Inferior parietal cortex (tissue), 1 donor: Measurements from ENCODE around the gene ICAM4.
"Not testable (repeated sequence)": the region's sequence is repeated elsewhere in the genome, so short reads cannot be mapped to it uniquely, and the experiment has no call there.

Experiments used
- DNase-seq: peaks from one replicate; pipeline ENCODE4 v3.0.0-alpha.2; 2016; ENCODE audit errors: extremely low spot score

Gene ICAM4

GRCh38 chr19:10286803-10287737 is at the start of gene ICAM4:
ICAM4 (plus strand) TSS chr19:10286955; CDS start chr19:10287013, 58 bp downstream.
- no peak for DNase-seq

DNA sequence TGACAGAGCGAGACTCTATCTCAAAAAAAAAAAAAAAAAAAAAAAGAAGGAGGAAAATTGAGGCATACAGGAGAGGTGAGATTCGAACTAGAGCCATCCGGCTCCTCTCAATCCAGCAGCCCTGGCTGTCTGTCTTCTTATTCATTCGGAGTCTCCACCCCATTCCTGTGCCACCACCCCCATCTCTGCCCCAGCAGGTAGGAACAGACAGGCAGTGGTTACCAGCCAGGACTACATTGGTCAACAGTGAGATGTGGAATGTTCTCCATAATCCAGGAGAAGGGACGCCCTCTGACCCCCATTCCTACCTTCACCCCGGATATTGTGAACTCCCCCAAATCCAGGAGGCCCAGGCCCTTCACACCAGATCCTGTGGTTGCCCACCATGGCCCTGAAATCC is 49.1 kb upstream of the ICAM4 start:
- no peak for DNase-seq

DNA sequence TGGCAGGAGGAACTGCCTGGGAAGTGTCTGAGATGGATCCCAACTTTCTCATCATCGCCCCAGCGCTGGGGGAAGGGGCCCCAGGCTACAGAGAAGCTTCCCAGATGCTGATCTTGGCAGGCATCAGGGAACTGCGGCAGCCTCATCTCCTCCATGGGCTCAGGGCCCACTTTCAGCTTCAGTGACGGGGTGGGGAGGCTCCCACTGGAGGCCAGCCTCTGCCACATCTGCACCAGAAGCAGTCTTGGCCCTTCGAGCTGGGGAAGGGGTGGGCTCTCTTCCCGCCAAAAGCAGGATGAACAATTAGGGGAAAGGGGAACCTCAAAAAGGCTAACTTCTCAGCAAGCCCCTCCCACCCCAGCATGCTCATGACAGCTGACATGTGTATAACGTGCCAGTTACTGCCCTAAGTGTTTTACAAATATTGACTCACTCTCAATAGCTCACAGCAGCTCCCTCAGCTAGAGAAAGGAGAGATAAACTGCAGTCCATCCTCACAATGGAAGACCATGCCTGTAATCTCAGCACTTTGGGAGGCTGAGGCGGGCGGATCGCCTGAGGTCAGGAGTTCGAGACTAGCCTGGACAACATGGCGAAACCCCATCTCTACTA is 48.5 kb upstream of the ICAM4 start:
- DNase-seq: no peak

DNA sequence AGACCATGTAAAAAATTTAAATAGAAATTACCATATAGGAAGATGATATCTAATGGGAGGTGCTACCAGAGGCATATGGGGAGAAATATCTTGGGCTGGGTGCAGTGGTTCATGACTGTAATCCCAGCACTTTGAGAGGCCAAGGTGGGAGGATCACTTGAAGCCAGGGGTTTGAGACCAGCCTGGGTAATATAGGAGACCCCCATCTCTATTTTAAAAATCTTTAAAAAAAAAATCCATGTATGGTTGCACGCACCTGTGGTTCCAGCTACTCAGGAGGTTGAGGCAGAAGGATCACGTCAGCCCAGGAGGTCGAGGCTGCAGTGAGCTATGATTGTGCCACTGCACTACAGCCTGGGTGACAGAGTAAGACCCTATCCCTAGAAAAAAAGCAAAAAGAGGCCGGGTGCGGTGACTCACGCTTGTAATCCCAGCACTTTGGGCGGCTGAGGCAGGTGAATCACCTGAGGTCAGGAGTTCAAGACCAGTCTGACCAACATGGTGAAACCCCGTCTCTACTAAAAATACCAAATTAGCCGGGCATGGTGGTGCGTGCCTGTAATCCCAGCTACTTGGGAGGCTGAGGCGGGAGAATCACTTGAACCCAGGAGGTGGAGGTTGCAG is 44.8 kb upstream of the ICAM4 start:
- not testable (repeated sequence) for DNase-seq

DNA sequence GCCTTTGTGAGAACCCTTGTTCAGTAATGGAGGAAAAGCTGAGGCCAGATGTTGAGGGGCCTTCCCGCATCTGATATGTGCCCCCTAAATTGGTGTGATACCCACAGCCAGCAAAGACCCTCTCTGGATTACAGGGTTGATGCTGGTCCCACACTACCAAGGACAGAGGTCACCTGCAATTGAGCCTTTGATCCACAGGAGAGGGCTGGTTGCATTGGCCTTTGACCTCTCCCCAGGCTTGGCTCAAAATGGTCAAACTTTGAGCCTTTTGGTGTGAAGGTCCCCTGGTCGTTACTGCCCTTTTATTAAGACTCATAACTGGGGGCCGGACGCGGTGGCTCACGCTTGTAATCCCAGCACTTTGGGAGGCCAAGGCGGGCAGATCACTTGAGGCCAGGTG is 43.1 kb upstream of the ICAM4 start:
- DNase-seq: no peak

GRCh38 chr19:10245189-10245939 is 41.4 kb upstream of the ICAM4 start:
- DNase-seq: no peak

GRCh38 chr19:10246511-10246910 is 40.2 kb upstream of the ICAM4 start:
- DNase-seq: no peak

- peak; percentile 99 for DNase-seq
Measured at GRCh38 chr19:10251792-10252694, 34.7 kb upstream of the ICAM4 start, which contains the start of gene MRPL4. MRPL4 (plus strand) TSS chr19:10252214; CDS start chr19:10252254, 40 bp downstream.

- DNase-seq: no peak
Measured at GRCh38 chr19:10252707-10253106, 34.0 kb upstream of the ICAM4 start.

DNA sequence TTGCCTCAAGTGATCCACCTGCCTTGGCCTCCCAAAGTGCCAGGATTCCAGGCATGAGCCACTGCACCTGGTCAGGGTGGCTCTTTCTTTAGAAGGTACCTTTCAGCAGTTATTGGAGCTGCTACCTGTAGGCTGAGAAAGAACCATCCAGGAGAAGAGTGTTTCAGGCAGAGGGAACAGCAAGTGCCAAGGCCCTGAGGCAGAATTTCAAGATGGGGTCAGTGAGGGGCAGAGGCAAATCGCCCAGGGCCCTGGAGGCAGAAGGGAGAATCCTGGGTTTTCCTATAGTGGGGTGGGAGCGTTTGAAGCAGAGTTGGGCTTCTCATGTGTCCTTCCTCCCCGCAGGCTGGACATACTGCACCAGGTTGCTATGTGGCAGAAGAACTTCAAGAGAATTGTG is 32.5 kb upstream of the ICAM4 start:
- no peak for DNase-seq

GRCh38 chr19:10255358-10255757 is 31.4 kb upstream of the ICAM4 start:
- no peak for DNase-seq

DNA sequence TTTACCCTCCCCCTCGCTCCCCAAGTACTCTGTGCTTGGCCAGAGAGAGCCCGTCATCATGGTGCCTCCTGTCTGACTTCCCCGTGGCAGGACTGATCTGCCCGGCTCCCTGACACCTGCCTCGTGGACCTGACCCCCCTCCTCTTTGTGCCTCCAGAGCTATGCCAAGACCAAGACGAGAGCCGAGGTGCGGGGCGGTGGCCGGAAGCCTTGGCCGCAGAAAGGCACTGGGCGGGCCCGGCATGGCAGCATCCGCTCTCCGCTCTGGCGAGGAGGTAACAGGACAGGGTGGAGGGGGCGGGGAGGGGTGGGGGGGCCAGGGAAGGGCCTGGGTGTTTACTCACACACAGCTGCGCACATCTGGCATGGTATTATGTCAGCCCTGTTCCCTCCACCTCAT is 30.2 kb upstream of the ICAM4 start:
- DNase-seq: no peak

DNA sequence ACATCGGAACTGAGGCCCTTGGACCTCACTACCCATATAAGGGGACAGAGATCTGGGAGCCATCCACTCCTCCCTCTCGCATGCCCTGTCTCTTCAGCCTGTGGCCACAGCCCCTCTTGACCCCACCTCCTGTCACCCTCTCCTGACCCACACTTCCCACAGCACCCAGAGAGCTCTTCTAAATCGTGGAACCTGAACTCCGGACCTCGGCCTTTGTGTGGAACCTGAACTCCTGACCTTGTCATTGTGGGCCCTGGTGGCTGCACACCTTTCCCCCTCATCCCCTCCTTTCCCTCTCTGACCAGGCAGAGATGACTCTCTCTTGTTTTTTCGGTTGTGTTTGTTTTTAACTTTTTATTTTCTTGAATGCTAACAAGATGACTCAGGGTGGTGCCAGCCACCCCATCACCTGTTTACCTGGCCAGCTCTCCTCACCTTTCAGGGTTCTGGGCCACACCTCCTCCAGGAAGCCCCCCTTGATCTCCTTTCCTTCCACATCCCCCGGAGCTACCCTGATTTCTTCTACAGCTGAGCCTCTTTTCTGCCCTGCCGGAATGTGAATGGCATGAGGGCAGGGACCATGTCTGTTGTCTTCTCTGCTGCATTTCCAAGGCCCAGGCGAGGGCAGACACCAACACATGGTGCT is 29.7 kb upstream of the ICAM4 start:
- no peak for DNase-seq

DNA sequence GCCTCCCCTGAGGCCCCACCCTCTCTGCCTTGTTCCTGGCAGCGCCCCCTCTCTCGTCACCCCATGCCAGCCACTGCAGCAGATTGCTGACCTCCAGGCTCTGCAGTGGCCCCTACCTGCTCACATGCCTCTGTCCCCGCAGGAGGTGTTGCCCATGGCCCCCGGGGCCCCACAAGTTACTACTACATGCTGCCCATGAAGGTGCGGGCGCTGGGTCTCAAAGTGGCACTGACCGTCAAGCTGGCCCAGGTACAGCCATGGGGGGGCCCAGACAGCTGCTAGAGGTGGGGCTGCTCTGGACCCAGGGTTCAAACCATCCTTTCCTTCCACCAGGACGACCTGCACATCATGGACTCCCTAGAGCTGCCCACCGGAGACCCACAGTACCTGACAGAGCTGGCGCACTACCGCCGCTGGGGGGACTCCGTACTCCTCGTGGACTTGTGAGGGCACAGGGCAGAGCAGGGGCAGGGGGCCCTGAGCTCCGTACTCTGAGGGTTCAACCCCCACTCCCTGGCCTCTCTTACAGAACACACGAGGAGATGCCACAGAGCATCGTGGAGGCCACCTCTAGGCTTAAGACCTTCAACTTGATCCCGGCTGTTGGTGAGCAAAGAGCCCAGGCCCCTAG is 28.6 kb upstream of the ICAM4 start:
- no peak for DNase-seq

DNA sequence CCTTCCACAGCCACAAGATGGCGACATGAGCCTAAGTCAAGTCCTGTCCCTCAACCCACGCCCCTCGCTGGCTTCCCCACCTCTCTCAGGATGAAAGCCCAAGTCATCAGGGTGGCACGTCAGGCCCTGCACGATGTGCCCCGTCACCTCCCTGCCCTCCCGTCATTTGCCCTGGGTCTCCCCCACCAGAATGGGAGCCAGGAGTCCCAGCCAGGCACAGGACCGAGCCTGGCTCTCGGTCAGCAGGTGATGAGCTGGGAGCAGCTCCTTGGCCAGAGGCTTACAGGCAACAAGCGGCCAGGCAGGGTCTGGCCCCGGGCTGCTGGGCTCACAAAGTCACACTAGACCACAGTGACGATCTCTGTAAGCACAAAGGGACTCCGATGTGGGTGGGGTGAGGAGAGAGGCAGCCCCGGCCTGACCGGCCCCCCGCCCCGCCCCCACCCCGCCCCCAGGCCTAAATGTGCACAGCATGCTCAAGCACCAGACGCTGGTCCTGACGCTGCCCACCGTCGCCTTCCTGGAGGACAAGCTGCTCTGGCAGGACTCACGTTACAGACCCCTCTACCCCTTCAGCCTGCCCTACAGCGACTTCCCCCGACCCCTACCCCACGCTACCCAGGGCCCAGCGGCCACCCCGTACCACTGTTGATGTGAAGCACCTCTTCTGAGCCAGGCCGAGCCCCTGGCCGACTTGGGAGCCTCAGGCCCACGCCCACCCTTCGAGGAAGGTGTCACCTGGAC is 27.4 kb upstream of the ICAM4 start:
- DNase-seq: peak; percentile 79

- DNase-seq: no peak
Measured at GRCh38 chr19:10260141-10260584, 26.6 kb upstream of the ICAM4 start.

DNA sequence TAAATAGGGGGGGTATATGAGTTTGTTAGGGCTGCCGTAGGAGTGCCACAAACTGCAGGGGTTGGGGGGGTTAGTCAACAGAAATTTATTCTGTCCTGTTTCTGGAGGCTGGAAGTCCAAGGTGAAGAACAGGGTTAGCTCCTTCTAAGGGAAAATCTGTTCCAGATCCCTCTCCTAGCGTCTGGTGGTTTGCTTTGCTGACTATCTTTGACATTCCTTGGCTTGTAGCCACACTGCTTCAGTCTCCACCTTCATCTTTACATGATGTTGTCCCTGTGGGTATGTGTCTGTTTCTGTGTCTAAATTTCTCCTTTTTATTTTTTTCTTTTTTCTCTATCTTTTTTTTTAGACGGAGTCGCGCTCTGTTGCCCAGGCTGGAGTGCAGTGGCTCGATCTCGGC is 24.0 kb upstream of the ICAM4 start:
- no peak for DNase-seq

DNA sequence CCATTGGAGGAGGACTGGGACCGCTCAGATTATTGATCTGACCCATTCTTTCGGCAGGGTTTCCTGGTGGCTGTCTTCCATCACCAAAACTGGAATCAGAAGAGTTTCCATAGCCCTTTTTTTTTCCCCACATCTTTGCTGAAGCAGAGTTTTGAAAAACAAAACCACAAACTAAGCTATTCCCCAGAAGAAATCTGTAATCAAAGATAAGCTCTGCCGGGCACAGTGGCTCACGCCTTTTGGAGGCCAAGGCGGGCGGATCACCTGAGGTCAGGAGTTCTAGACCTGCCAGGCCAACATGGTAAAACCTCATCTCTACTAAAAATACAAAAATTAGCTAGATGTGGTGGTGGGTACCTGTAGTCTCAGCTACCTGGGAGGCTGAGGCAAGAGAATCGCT is 20.0 kb upstream of the ICAM4 start:
- DNase-seq: no peak

DNA sequence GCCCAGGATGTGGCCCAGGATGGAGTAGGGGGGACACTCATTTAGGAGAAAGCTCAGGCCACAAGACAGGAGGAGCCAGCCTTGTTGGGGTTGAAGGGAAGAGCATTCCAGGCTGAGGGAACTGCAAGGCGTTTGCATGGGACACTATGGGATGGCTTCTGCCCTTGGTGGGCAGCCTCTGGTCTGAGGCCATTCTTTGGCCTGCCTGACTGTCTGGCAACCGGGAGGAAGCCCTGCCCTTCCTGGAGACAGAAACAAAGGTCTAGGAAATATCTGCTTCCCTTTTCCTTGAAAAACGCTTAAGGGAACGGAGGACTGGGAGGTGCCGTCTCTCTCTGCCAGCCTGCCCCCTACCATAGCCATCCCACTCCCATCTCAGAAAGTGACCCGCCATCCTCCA is 18.7 kb upstream of the ICAM4 start:
- DNase-seq: no peak
